Spleen (tissue), 11 donors: ENCODE measurements around the gene GLYR1. TPM values are rescaled to one million over a fixed set of nuclear protein-coding genes. Genes with fewer than 3 reads are reported as not detected.

ENCODE experiments used
- DNase-seq: peaks from one replicate; pipeline ENCODE4 v3.0.0-alpha.2; 2020
- H3K27ac ChIP-seq, 8 donors: fragments of 200-600 bp; sonication (generic) in 7 of 8; 1 replicate in 4 of 8; 2 replicates in 4 of 8; pipeline versions ENCODE4 v1.5.0 to v1.8.0; 2016 to 2021; ENCODE audit warnings: inconsistent platforms in 4 of 8, mild to moderate bottlenecking in 4 of 8, moderate library complexity in 1 of 8
- H3K27me3 ChIP-seq, 7 donors: fragments of 200-600 bp; sonication (generic) in 6 of 7; replicated peaks in 1 of 7; 1 replicate in 4 of 7; 2 replicates in 3 of 7; pipeline versions ENCODE4 v1.5.0 to v1.8.0; 2016 to 2021; ENCODE audit warnings: inconsistent platforms in 3 of 7, mild to moderate bottlenecking in 1 of 7
- H3K36me3 ChIP-seq, 6 donors: fragments of 200-600 bp; sonication (generic) in 5 of 6; 1 replicate in 4 of 6; 2 replicates in 2 of 6; pipeline versions ENCODE4 v1.5.0 to v1.8.0; 2016 to 2021; ENCODE audit warnings: inconsistent platforms in 2 of 6
- H3K4me1 ChIP-seq, 6 donors: fragments of 200-600 bp; sonication (generic) in 5 of 6; 1 replicate in 3 of 6; 2 replicates in 3 of 6; pipeline versions ENCODE4 v1.5.0 to v1.8.0; 2016 to 2021; ENCODE audit warnings: inconsistent platforms in 3 of 6
- H3K4me3 ChIP-seq, 8 donors: fragments of 200-600 bp; sonication (generic) in 7 of 8; 1 replicate in 4 of 8; 2 replicates in 4 of 8; pipeline versions ENCODE4 v1.5.0 to v1.8.0; 2016 to 2021; ENCODE audit warnings: inconsistent platforms in 4 of 8, mild to moderate bottlenecking in 4 of 8, moderate library complexity in 2 of 8
- H3K9me3 ChIP-seq, 8 donors: fragments of 200-600 bp; sonication (generic) in 7 of 8; 1 replicate in 4 of 8; 2 replicates in 4 of 8; pipeline versions ENCODE4 v1.5.0 to v1.8.0; 2016 to 2021; ENCODE audit warnings: inconsistent platforms in 4 of 8
- CTCF ChIP-seq, 11 experiments: fragments of 200-600 bp in 7 of 11; fragments of 450-650 bp in 4 of 11; sonication (generic) in 4 of 11; IDR thresholded peaks in 8 of 11; conservative IDR thresholded peaks in 3 of 11; 1 replicate in 7 of 11; 2 replicates in 4 of 11; pipeline versions ENCODE4 v1.4.0 to v1.8.0; 2016 to 2021; ENCODE audit warnings: antibody characterized with exemption in 11 of 11, inconsistent platforms in 4 of 11, mild to moderate bottlenecking in 1 of 11
- POLR2A ChIP-seq, 3 donors: fragments of 450-650 bp; IDR thresholded peaks; one replicate each; pipeline ENCODE4 v1.5.1; 2017; ENCODE audit warnings: antibody characterized with exemption in 3 of 3, mild to moderate bottlenecking in 1 of 3
- POLR2AphosphoS5 ChIP-seq, 3 donors: sonication (generic); formaldehyde crosslinking; IDR thresholded peaks; one replicate each; pipeline ENCODE4 v1.5.1; 2017; ENCODE audit warnings: antibody characterized with exemption in 3 of 3
- WGBS, 5 donors: extraction: QIAGEN DNeasy Blood & Tissue Kit in 3 of 5; methylation state at CpG; one replicate each; pipeline versions ENCODE4 v1.1.5 to v1.1.7; 2013 to 2018; 5-methylcytosine and 5-hydroxymethylcytosine counted together
- intact Hi-C: fragments of 100-400 bp; cut with DNase I; formaldehyde crosslinking; loops from one replicate; pipeline ENCODE4 v1.15.0; 2023; ENCODE audit warnings: low total_unique reads
- polyA plus RNA-seq, 3 donors: library from polyadenylated mRNA; stranded (reverse); fragments of 200-250 nt; gene quantifications; one replicate each; pipeline ENCODE4 v1.2.1, GENCODE V29; 2013
- total RNA-seq, 7 donors: library from RNA; depleted of rRNA in 3 of 7; stranded (reverse); fragments of >200 nt in 3 of 7; fragmentation: NEBNext Ultra II Directional in 4 of 7; extraction: Animal tissue kit (Norgen Biotek cat#: 25700) in 4 of 7; gene quantifications; one replicate each; pipeline versions ENCODE4 v1.1.0 to v1.2.1, GENCODE V29; 2016 to 2021
- donor health status: healthy with polysubstance abuse.
- donor health status: DM: no; HTN: no; CAD: no; lungs with moderate emphysema.
- donor health status: DM: no; HTN: no; CAD: no.
- donor health status: Bipolar disorder and iron deficiency.
- donor health status: healthy.
- donor health status: DM: no; HTN: no; CAD: no.
- donor health status: DM: yes; HTN: yes; CAD: no.

GLYR1 gene
- total and polyA plus RNA-seq, 10 donors, result 26.6 to 117 (median 62.3) TPM

DNA sequence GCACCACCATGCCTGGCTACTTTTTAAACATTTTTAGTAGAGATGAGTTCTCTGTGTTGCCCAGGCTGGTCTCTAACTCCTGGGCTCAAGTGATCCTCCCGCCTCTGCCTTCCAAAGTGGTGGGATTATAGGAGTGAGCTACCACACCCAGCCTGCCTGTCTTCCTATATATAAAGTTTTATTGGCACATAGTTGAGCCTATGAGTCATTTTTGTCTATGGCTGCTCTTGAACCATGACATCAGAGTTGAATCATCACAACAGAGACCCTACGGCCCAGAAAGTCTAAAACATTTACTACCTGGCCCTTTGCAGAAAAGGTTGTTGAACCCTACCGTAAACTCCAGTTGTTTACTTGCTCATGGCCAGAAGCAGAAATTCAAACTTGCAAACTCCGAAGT lies 66.9 kb downstream of the GLYR1 start:
- DNase-seq, result no peak
- no peak overlapping the region for H3K4me3 ChIP-seq
- no peak overlapping the region for H3K27ac ChIP-seq
- no peaks in the 10 kb centered on the region for H3K27me3 ChIP-seq
- no peaks in the 10 kb centered on the region for H3K4me1 ChIP-seq
- H3K36me3 ChIP-seq, result no peaks in the 10 kb centered on the region
- WGBS, 5 donors, result 78 to 90% (median 85%) methylated on average over 4 of the region's 4 CpGs
- H3K9me3 ChIP-seq, result no peaks in the 10 kb centered on the region
- intact Hi-C loops, result no loop called here
- TF ChIP-seq POLR2A (IDR thresholded peaks at IDR 0.05), result no peak
- TF ChIP-seq CTCF (IDR thresholded peaks at IDR 0.05 in 8 of 11, conservative IDR thresholded peaks at IDR 0.05 in 3 of 11), result no peak
- TF ChIP-seq POLR2AphosphoS5 (IDR thresholded peaks at IDR 0.05), result no peak

DNA sequence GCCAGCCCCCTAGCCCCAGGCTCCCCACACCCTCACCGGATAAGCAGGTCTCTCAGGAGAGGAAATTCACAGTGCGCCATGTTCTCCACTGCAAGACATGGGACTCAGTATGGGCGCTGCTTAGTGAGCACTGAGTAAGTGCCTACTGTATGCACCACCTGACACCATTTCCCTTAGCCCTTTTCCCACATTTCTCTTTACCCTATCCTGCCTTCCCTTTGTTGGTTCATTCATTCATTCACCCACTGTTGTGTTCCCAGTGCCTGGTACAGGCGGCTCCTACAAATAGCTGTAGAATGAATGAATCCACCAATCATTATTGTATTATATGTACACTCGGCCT lies 69.1 kb downstream of the GLYR1 start:
- TF ChIP-seq POLR2A (IDR thresholded peaks at IDR 0.05), result no peak
- TF ChIP-seq CTCF (IDR thresholded peaks at IDR 0.05 in 8 of 11, conservative IDR thresholded peaks at IDR 0.05 in 3 of 11), result no peak
- TF ChIP-seq POLR2AphosphoS5 (IDR thresholded peaks at IDR 0.05), result no peak
- Histone ChIP-seq H3K4me1 (no peaks in the 10 kb centered on the region), H3K4me3 (no peak overlapping the region), H3K36me3 (no peaks in the 10 kb centered on the region), H3K9me3 (no peaks in the 10 kb centered on the region), H3K27me3 (no peaks in the 10 kb centered on the region), H3K27ac (no peak overlapping the region)
- DNase-seq, result no peak
- 87 to 91% (median 89%) methylated on average over 5 of the region's 5 CpGs for WGBS, 5 donors
- intact Hi-C loops, result no loop called here

DNA sequence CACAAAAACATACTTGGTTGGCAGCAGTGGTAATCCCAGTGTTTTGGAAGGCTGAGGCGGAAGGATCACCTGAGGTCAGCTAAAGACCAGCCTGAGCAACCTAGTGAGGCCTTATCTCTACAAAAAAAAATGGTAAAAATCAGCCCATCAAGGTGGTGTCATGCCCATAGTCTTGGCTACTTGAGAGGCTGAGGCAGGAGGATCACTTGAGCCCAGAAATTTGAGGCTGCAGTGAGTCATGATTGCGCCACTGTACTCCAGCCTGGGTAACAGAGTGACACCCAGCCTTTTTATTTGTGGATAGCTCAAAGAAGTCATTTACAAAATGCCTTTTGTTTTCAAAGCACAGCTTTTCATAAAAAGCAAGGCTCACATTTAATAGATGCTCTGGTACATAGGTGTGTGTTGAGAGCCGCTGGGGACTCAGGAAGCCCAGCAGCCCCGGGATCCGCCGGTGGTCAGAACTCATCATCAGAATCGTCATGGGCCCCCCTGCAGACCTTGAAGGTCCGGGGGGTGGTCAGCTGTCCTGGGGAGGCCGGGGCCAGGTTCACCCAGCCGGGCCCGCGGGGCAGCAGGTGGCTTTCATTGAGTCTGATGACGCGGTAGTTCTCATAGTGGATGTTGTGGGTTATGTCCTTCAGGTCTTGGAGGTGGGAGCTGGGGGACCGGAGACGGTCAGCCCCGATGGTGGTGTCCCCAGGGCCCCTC lies 69.6 kb downstream of the GLYR1 start:
- Histone ChIP-seq H3K9me3 (no peaks in the 10 kb centered on the region), H3K27ac (no peak overlapping the region), H3K4me3 (no peak overlapping the region), H3K36me3 (no peaks in the 10 kb centered on the region), H3K27me3 (no peaks in the 10 kb centered on the region), H3K4me1 (no peaks in the 10 kb centered on the region)
- TF ChIP-seq CTCF (IDR thresholded peaks at IDR 0.05 in 8 of 11, conservative IDR thresholded peaks at IDR 0.05 in 3 of 11) (no peak), POLR2A (IDR thresholded peaks at IDR 0.05) (no peak), POLR2AphosphoS5 (IDR thresholded peaks at IDR 0.05) (no peak)
- intact Hi-C loops, result no loop called here
- DNase-seq, result no peak
- WGBS, 5 donors, result 76 to 91% (median 84%) methylated on average over 11 to 17 of the region's 17 CpGs

DNA sequence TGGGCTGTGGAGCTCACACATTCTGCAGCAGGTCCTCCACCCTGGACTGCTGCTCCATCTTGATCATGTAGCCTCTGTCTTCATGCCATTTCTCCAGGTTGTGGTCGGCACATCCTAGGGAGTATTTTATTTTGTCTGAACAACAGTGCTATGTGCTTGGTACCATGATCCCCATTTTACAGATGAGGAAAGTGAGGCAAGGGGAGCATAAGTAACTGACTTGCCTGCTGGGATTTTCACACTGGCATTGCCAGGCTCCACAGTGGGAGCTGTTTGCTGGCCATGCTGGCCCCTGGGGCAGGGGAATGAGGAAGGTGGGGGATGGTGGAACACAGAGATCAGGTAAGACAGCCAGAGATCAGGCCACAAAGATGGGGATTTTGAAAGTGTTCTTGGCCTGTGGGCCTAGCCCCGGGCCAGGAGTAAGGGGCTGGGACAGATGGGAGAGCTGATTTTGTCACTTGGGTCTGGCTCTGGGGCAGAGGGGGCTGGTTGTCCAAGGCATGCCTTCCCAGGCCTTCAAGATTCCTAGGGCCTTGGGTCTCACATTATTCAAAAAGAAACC lies 70.9 kb downstream of the GLYR1 start:
- Histone ChIP-seq H3K27ac (no peak overlapping the region), H3K4me1 (no peaks in the 10 kb centered on the region), H3K4me3 (no peak overlapping the region), H3K27me3 (no peaks in the 10 kb centered on the region), H3K36me3 (no peaks in the 10 kb centered on the region), H3K9me3 (no peaks in the 10 kb centered on the region)
- TF ChIP-seq CTCF (IDR thresholded peaks at IDR 0.05 in 8 of 11, conservative IDR thresholded peaks at IDR 0.05 in 3 of 11), result no peak
- no peak for TF ChIP-seq POLR2AphosphoS5 (IDR thresholded peaks at IDR 0.05)
- no peak for TF ChIP-seq POLR2A (IDR thresholded peaks at IDR 0.05)
- intact Hi-C loops, result no loop called here
- no peak for DNase-seq
- WGBS, 5 donors, result 79 to 91% (median 82%) methylated on average over 2 of the region's 2 CpGs
